Fibroblast of peridontal ligament (primary cell): ENCODE data around the gene SHISA6.

Experiments used
- DNase-seq: peaks from one replicate; pipeline ENCODE4 v3.0.0-alpha.2; 2010; ENCODE audit errors: extremely low read depth

The SHISA6 gene

GRCh38 chr17:11582217-11582616, 341.2 kb downstream of the SHISA6 start:
- DNase-seq, result no peak

DNA sequence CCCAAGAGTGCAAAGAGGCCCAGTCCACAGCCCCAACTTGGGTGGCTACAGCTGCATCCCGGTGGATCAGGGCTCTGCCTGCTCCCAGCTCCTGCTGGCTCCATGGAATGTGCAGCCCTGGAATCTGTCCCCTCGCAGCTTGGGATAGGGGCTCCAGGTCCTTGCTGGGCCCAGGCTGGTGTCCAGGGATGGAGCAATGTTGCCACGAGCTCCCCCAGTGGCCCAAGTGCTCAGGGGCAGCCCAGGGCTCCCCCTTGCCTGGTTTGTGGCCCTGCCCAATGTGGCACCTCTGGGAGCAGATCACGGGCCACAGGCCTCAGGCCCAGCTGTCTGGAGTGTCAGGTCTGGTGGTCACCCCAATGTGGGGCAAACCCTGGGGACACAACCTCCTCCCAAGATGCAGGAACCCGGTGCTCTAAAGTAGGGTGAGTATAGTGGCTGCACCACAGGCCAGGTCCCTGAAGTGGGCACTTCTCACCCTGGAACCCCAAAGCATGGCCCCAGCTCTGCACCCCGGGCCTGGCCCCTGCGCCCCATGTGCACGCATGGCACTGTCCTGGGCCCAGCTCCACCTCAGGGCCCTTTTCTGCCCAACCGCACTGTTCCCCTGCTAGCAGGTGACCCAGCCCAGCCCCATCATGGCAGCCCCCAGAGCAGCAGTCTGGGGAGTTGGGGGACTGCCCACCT, 342.4 kb downstream of the SHISA6 start:
- DNase-seq, result no peak

DNA sequence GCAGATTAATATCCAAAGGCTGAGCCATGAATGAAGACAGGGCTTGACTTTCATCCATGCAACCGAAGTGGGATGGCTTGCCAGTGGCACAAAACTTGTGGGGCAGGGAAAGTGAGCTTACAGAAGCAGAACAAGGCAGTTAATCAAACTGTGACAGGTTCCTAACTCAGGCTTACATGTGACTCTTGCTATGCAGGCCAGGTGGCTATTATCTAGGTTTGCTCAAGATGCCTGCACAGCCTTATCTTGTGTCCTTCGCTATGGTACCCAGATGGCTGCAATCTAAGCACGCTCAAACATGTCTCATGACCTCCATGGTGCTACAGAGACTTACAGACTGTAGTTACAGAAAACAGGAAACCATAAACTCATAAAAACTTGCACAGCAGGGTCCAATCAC, 348.7 kb downstream of the SHISA6 start:
- DNase-seq, result no peak

DNA sequence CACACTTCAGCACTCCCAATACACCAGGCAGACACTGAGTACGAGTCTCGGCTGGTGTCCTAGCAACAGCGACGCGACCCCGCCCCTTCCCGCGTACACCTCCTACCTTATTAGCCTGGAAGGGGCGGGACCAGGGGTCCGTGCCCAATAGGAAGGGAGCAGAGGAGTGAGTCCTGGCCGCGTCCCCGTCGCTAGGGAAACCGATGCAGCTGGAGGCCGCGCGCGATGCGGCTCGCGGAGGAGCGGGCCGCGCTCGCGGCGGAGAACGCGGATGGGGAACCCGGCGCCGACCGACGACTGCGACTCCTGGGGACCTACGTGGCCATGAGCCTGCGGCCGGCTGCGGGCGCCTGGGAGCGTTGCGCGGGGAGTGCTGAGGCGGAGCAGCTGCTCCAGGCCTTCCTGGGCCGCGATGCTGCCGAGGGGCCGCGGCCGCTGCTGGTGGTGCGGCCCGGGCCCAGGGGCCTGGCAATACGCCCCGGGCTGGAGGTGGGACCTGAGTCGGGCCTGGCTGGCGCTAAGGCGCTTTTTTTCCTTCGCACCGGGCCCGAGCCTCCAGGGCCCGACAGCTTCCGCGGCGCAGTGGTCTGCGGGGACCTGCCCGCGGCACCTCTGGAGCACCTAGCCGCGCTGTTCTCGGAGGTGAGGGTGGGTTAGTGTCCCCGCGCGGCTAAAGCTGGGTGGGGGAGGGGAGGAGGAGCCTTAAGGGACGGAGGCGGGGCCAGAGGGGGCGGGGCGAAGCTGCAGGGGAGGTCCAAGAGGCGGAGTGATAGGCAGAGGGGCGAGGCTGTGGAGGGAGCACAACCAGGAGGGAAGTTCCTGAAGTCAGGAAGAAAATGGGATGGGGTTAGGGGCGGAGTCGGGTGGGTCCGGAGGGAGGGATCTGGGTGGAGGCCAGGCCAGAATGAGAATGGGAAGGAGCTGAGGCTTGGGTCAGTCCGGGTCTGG, 357.5 kb downstream of the SHISA6 start, which contains the start of gene DNAH9:
Gene DNAH9, plus strand, starts transcription at position 197 of the 948 bp plus-strand sequence. Its CDS starts 29 bp downstream, at position 226.
- no peak for DNase-seq

DNA sequence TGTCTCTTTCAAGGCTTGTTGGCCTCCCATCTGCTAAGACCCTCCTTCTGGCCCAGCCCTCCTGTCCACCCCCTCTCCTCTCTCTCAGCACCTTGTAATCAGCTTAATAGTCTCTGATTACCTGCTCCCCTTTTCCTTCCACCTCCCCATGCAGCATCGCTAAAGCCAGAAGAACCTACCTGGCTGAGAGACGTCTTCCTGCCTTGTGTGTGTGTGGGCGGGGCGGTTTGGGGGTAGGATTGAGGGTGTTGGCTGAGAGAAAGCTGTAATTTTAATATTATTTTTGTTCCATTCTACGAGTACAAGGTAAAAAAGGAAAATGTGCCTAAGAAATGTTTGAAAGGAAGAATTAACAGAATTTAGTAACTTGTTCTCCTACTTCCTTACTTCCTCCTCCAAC, 360.6 kb downstream of the SHISA6 start:
- no peak for DNase-seq

DNA sequence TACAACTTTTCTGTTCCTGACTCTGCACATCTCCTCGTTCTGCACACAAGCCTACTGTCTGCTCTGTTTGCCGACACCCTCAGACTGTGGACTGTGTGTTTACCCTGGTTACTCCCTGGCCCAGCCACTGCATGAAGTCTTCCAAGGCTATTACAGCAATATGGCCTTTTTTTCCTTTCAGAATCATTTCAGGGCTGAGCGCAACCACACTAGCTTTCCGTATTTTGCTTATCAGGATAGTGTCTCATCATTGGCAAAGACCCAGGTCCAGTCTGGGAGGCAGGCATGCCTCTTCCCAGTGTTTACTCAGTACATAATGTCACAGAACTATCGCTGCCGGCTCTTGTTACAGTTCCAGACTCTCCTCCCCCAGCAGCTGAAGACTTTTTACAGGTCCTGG, 367.4 kb downstream of the SHISA6 start:
- no peak for DNase-seq

DNA sequence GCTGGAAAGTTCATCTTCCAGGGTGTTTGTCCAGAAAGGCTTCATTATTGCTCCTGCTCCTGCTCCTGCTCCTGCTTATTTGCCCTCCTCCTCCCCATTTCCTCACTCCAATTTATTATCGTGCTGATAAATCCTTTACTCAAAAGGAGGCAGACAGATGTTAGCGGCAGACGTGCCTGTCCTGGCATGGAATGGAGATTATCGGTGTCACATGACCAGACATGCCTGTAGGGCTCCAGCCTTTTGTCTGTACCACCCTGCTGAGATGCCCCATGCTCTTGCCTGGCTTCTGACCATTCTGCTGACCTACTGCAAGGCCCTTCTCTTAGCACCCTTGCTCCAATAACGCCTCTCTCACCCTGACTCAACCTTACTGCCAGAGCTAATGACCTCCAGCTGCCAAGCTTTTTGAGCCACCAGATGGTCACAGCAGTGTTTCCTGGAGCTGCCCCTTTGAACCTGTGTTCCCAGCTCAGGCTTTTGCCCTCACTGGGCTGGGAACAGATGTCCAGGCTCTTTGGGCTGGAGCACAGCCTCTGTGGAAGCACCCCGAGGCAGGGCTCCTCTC, 370.1 kb downstream of the SHISA6 start:
- no peak for DNase-seq

- DNase-seq, result no peak
These were observed 371.9 kb downstream of the SHISA6 start for GRCh38 chr17:11612956-11613355.
